GM12874 (cell line): ENCODE data around the gene PLCG1.

Experiments
- CTCF ChIP-seq: IDR thresholded peaks from 2 replicates; pipeline ENCODE4 v1.5.1; 2011; ENCODE audit warnings: low read depth, mild to moderate bottlenecking, control low read depth, low read length, moderate library complexity; ENCODE audit not compliant: insufficient read depth

Gene PLCG1

GRCh38 chr20:41136680-41137613 is at the start of gene PLCG1:
TSS of gene PLCG1 (plus strand) at chr20:41137543. CDS start at chr20:41137642, 99 bp downstream.
- TF ChIP-seq CTCF = no peak

- TF ChIP-seq CTCF = no peak
Measured at GRCh38 chr20:41087777-41088176, 49.6 kb upstream of the PLCG1 start.

- TF ChIP-seq CTCF = no peak
Measured at GRCh38 chr20:41089555-41089954, 47.8 kb upstream of the PLCG1 start.

GRCh38 chr20:41091927-41092326 is 45.4 kb upstream of the PLCG1 start:
- TF ChIP-seq CTCF = no peak

GRCh38 chr20:41094353-41095055 is 42.8 kb upstream of the PLCG1 start:
- TF ChIP-seq CTCF = no peak

GRCh38 chr20:41095110-41095969 is 42.0 kb upstream of the PLCG1 start:
- peak; percentile 74 for TF ChIP-seq CTCF
